Erythroblast (primary cell): ENCODE data around the gene TPST1.

Source experiments
- GATA1 ChIP-seq: IDR thresholded peaks from 2 replicates; pipeline ENCODE4 v1.6.1; 2011; ENCODE audit warnings: low read depth, mild to moderate bottlenecking, control low read depth, low read length, moderate library complexity
- POLR2A ChIP-seq: IDR thresholded peaks from 2 replicates; pipeline ENCODE4 v1.6.1; 2011; ENCODE audit warnings: mild to moderate bottlenecking, low read length

DNA sequence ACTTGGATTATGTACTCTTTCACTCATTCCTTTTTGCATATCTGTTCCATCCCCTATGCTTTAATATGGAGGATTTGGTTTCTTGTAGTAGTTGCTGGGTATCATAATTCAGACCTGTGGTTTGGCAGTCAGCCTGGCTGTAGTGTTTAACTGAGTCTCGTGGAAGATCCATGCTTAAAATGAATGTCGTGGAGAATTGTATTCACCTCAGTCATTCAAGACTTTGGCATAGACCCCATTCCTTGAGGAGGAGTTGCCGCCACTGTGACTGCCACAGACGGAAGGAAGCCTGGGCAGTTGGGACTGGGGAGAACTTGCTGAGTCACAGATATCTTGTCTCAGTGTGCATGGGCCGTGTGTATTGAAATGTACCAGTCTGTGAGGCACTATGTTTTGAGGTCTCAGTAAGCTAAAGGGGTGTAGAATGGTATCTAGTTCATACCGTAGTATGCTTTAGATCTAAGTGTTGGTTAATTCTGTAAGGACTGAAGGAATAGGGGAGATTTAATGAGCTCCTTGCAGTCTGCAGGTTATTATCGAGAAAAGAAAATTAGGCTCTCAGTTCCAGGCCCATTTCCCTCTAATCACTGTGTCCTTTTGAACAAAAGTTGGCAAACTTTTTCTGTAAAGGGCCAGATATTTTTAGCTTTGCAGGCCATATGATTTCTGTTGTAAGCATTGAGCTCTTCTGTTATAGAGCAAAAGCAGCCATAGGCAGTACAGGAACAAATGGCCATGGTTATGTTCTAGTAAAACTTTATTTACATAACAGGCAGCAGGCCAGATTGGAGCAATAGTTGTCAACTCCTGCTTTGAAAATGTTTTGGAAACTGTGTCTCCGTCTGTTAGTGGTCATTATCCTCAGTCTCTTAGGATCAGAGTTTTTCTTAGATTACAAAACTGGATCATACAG is 76.8 kb downstream of the TPST1 start:
- TF ChIP-seq POLR2A (no peak), GATA1 (no peak)
